ENCODE results near the gene SLMAP. TPM values are rescaled to one million over a fixed set of nuclear protein-coding genes. Genes with fewer than 3 reads are reported as not detected.
"Not testable (repeated sequence)": the region's sequence is repeated elsewhere in the genome, so short reads cannot be mapped to it uniquely, and the experiment has no call there.

SLMAP gene
- total RNA-seq, 1 donor from 2014 or later, result 108 TPM

GRCh38 chr3:57803647-57804081 lies 47.6 kb downstream of the SLMAP start:
- TF ChIP-seq CTCF (IDR thresholded peaks at IDR 0.05; ENCODE audit: unreplicated experiment), result no peak
- Mint-ChIP-seq H3K4me1 (peaks cover 10% of the 10 kb centered on the region), H3K27ac (peak overlapping the region; percentile 22), H3K4me3 (no peak overlapping the region), H3K27me3 (ENCODE audit: low read depth) (no peaks in the 10 kb centered on the region), H3K9me3 (no peaks in the 10 kb centered on the region), H3K36me3 (no peaks in the 10 kb centered on the region)
- DNase-seq (ENCODE audit: low spot score in 2 of 2, unreplicated experiment in 2 of 2), result no peak

DNA sequence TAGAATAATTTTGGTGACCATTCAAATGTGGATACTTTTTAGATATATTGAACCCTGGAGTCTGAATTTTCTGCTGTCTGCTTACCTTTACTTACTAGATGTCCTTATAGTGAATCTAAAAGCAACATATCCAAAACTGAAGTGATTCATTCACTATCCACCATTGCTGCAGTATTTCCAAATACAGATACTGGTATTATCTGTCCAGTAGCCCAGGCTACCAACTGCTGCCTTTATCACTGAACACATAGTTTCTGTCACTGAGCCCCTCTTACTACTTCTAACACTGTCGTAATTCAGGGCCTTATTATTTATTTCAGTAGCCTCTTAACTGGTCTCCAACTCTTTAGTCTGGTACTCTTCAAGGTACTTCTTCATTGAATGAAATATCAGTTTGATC lies 49.2 kb downstream of the SLMAP start:
- no peak for DNase-seq (ENCODE audit: low spot score in 2 of 2, unreplicated experiment in 2 of 2)
- H3K27me3 Mint-ChIP-seq (ENCODE audit: low read depth), result no peaks in the 10 kb centered on the region
- H3K4me3 Mint-ChIP-seq, result no peak overlapping the region
- H3K9me3 Mint-ChIP-seq, result no peaks in the 10 kb centered on the region
- H3K4me1 Mint-ChIP-seq, result peaks cover 10% of the 10 kb centered on the region
- no peak for TF ChIP-seq CTCF (IDR thresholded peaks at IDR 0.05; ENCODE audit: unreplicated experiment)
- no peak overlapping the region for H3K27ac Mint-ChIP-seq
- no peaks in the 10 kb centered on the region for H3K36me3 Mint-ChIP-seq

- no peak for TF ChIP-seq CTCF (IDR thresholded peaks at IDR 0.05; ENCODE audit: unreplicated experiment)
- no peak overlapping the region for H3K4me3 Mint-ChIP-seq
- DNase-seq (ENCODE audit: low spot score in 2 of 2, unreplicated experiment in 2 of 2), result no peak
- no peak overlapping the region for H3K27ac Mint-ChIP-seq
- peaks cover 13% of the 10 kb centered on the region for H3K4me1 Mint-ChIP-seq
- H3K9me3 Mint-ChIP-seq, result no peaks in the 10 kb centered on the region
- H3K36me3 Mint-ChIP-seq, result no peaks in the 10 kb centered on the region
- no peaks in the 10 kb centered on the region for H3K27me3 Mint-ChIP-seq (ENCODE audit: low read depth)
Measured at GRCh38 chr3:57805674-57806073, 49.6 kb downstream of the SLMAP start.

DNA sequence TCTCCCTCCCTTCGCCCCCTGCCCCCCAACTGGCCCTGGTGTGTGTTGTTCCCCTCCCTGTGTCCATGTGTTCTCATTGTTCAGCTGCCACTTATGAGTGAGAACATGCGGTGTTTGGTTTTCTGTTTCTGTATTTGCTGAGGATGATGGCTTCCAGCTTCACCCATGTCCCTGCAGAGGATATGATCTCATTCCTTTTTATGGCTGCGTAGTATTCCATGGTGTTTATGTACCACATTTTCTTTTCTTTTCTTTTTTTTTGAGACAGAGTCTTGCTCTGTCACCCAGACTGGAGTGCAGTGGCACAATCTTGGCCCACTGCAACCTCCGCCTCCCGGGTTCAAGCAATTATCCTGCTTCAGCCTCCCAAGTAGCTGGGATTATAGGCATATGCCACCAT lies 50.1 kb downstream of the SLMAP start:
- H3K36me3 Mint-ChIP-seq; H3K27me3 Mint-ChIP-seq (ENCODE audit: low read depth); H3K27ac Mint-ChIP-seq; H3K9me3 Mint-ChIP-seq; H3K4me3 Mint-ChIP-seq; DNase-seq (ENCODE audit: low spot score in 2 of 2, unreplicated experiment in 2 of 2): not testable (repeated sequence)
- peaks cover 16% of the 10 kb centered on the region for H3K4me1 Mint-ChIP-seq

GRCh38 chr3:57808961-57809608 lies 53.0 kb downstream of the SLMAP start:
- Mint-ChIP-seq H3K27ac (no peak overlapping the region), H3K27me3 (ENCODE audit: low read depth) (no peaks in the 10 kb centered on the region), H3K4me1 (peaks cover 7% of the 10 kb centered on the region), H3K36me3 (peaks cover 8% of the 10 kb centered on the region), H3K4me3 (no peak overlapping the region), H3K9me3 (peaks cover 8% of the 10 kb centered on the region)
- TF ChIP-seq CTCF (IDR thresholded peaks at IDR 0.05; ENCODE audit: unreplicated experiment), result no peak
- DNase-seq (ENCODE audit: low spot score in 2 of 2, unreplicated experiment in 2 of 2), result no peak

GRCh38 chr3:57809609-57809968 lies 53.5 kb downstream of the SLMAP start:
- Mint-ChIP-seq H3K4me1 (peaks cover 7% of the 10 kb centered on the region), H3K36me3 (peaks cover 8% of the 10 kb centered on the region)

More at GRCh38 chr3:57809609-57809968, 53.5 kb downstream of the SLMAP start:
- Mint-ChIP-seq H3K27me3 (ENCODE audit: low read depth) (no peaks in the 10 kb centered on the region), H3K4me3 (no peak overlapping the region), H3K9me3 (peaks cover 8% of the 10 kb centered on the region), H3K27ac (peak overlapping the region; percentile 45)
- no peak for DNase-seq (ENCODE audit: low spot score in 2 of 2, unreplicated experiment in 2 of 2)
- TF ChIP-seq CTCF (IDR thresholded peaks at IDR 0.05; ENCODE audit: unreplicated experiment), result no peak

Data from mesothelial cell of epicardium (in vitro differentiated cells).